Lung (tissue), 12 donors: ENCODE results near the gene ZNF778. TPM values are rescaled to one million over a fixed set of nuclear protein-coding genes. Genes with fewer than 3 reads are reported as not detected.

Source experiments
- ATAC-seq: fragments of 200-7000 bp; cut with Tn5 transposase; one replicate; pipeline ENCODE4 v1.9.1; 2020; ENCODE audit warnings: moderate number of reproducible peaks; ENCODE audit not compliant: insufficient read depth, low FRiP score
- DNase-seq, 3 donors: peaks; one replicate each; pipeline ENCODE4 v3.0.0-alpha.2; 2013 to 2017
- H3K27ac ChIP-seq, 2 donors: one replicate each; pipeline ENCODE4 v1.5.1; 2013; ENCODE audit warnings: mild to moderate bottlenecking in 2 of 2, moderate library complexity in 2 of 2, control low read depth in 1 of 2, inconsistent platforms in 1 of 2, low read depth in 1 of 2, low read length in 1 of 2
- H3K27me3 ChIP-seq, 3 donors: one replicate each; pipeline ENCODE4 v1.5.1; 2013; ENCODE audit warnings: low read length in 2 of 3; ENCODE audit not compliant: control insufficient read depth in 3 of 3, insufficient read depth in 3 of 3
- H3K36me3 ChIP-seq, 4 donors: one replicate each; pipeline ENCODE4 v1.5.1; 2013; ENCODE audit warnings: low read length in 4 of 4, mild to moderate bottlenecking in 1 of 4, moderate library complexity in 1 of 4; ENCODE audit not compliant: control insufficient read depth in 4 of 4, insufficient read depth in 4 of 4
- H3K4me1 ChIP-seq, 5 donors: one replicate each; pipeline ENCODE4 v1.5.1; 2013; ENCODE audit warnings: low read length in 5 of 5, mild to moderate bottlenecking in 2 of 5, moderate library complexity in 1 of 5; ENCODE audit not compliant: control insufficient read depth in 5 of 5, insufficient read depth in 5 of 5
- H3K4me3 ChIP-seq: one replicate; pipeline ENCODE4 v1.5.1; 2013; ENCODE audit warnings: mild to moderate bottlenecking, control low read depth, moderate library complexity
- H3K9ac ChIP-seq, 2 donors: one replicate each; pipeline ENCODE4 v1.5.1; 2013; ENCODE audit warnings: low read length in 2 of 2, control low read depth in 1 of 2; ENCODE audit not compliant: insufficient read depth in 1 of 2
- H3K9me3 ChIP-seq, 4 donors: one replicate each; pipeline ENCODE4 v1.5.1; 2013; ENCODE audit warnings: low read length in 3 of 4, mild to moderate bottlenecking in 1 of 4, moderate library complexity in 1 of 4; ENCODE audit not compliant: control insufficient read depth in 4 of 4, insufficient read depth in 3 of 4
- CTCF ChIP-seq: IDR thresholded peaks from 2 replicates; pipeline ENCODE4 v1.5.1; 2012; ENCODE audit warnings: mild to moderate bottlenecking; ENCODE audit errors: control extremely low read depth, extremely low read depth
- WGBS, 2 donors: extraction: QIAGEN DNeasy Blood & Tissue Kit; methylation state at CpG; one replicate each; pipeline ENCODE4 v1.1.7; 2013; 5-methylcytosine and 5-hydroxymethylcytosine counted together
- polyA plus RNA-seq, 2 donors: library from polyadenylated mRNA; stranded (reverse); fragments of 200-250 nt; gene quantifications; one replicate each; pipeline ENCODE4 v1.2.1, GENCODE V29; 2013
- total RNA-seq, 2 donors: library from RNA; depleted of rRNA in 1 of 2; stranded (reverse); fragments of >200 nt in 1 of 2; gene quantifications; one replicate each; pipeline ENCODE4 v1.2.1, GENCODE V29; 2014 to 2021
- donor health status: control.
- donor health status: control.
- donor health status: Bipolar disorder and iron deficiency.
- donor health status: healthy.
- donor health status: DM: yes; HTN: yes; CAD: no.

Gene ZNF778
- total and polyA plus RNA-seq, 4 donors = 2.4 to 13.9 (median 4.6) TPM

GRCh38 chr16:89274561-89275283, 57.2 kb downstream of the ZNF778 start:
- no peak overlapping the region for H3K9ac ChIP-seq

GRCh38 chr16:89275284-89275584, 57.7 kb downstream of the ZNF778 start:
- 94 to 95% methylated on average over 11 of the region's 11 CpGs for WGBS, 2 donors
- Histone ChIP-seq H3K4me3 (no peak overlapping the region), H3K4me1 (no peaks in the 10 kb centered on the region), H3K9me3 (no peaks in the 10 kb centered on the region), H3K9ac (no peak overlapping the region), H3K36me3 (peaks cover 7 to 73% (median 23%) of the 10 kb centered on the region in 4 donors), H3K27me3 (no peaks in the 10 kb centered on the region), H3K27ac (no peak overlapping the region)
- ATAC-seq = no peak
- no peak for TF ChIP-seq CTCF
- DNase-seq = no peak

More at GRCh38 chr16:89274561-89275283, 57.2 kb downstream of the ZNF778 start:
- no peaks in the 10 kb centered on the region for H3K27me3 ChIP-seq
- ATAC-seq = no peak
- H3K9me3 ChIP-seq = no peaks in the 10 kb centered on the region
- peaks cover 7 to 73% (median 27%) of the 10 kb centered on the region in 4 donors for H3K36me3 ChIP-seq
- WGBS, 2 donors = 95 to 97% methylated on average over 27 to 30 of the region's 30 CpGs
- TF ChIP-seq CTCF = no peak
- no peak overlapping the region for H3K27ac ChIP-seq
- no peak overlapping the region for H3K4me3 ChIP-seq
- no peaks in the 10 kb centered on the region for H3K4me1 ChIP-seq
- no peak for DNase-seq

GRCh38 chr16:89275837-89276720, 58.6 kb downstream of the ZNF778 start:
- no peak for DNase-seq
- no peak overlapping the region for H3K27ac ChIP-seq
- H3K9ac ChIP-seq = no peak overlapping the region
- no peaks in the 10 kb centered on the region for H3K27me3 ChIP-seq
- no peak for ATAC-seq
- no peaks in the 10 kb centered on the region for H3K4me1 ChIP-seq
- no peak for TF ChIP-seq CTCF
- 95 to 96% methylated on average over 39 of the region's 39 CpGs for WGBS, 2 donors
- no peak overlapping the region for H3K4me3 ChIP-seq
- H3K9me3 ChIP-seq = no peaks in the 10 kb centered on the region
- H3K36me3 ChIP-seq = peaks cover 10 to 74% (median 23%) of the 10 kb centered on the region in 4 donors
